ENCODE measurements around the gene LMO2.

LMO2 gene

GRCh38 chr11:33863418-33864172, 28.3 kb downstream of the LMO2 start:
- Histone ChIP-seq H3K36me3 (ENCODE audit: control insufficient read depth, insufficient read depth, low read length) (no peaks in the 10 kb centered on the region; the same call in 1 of the 2 replicates), H3K4me3 (replicated peaks; ENCODE audit: low read depth, low read length) (no peak overlapping the region), H3K27me3 (replicated peaks; ENCODE audit: control insufficient read depth, insufficient read depth, low read length) (no peaks in the 10 kb centered on the region)
- TF ChIP-seq CTCF (IDR thresholded peaks at IDR 0.05; ENCODE audit: insufficient read depth, low read length, poor library complexity, severe bottlenecking), result peak; percentile 3
- no peak for DNase-seq (ENCODE audit: extremely low read depth, insufficient read length)

GRCh38 chr11:33861941-33862589, 29.8 kb downstream of the LMO2 start:
- no peaks in the 10 kb centered on the region; the same call in 1 of the 2 replicates for H3K36me3 ChIP-seq (ENCODE audit: control insufficient read depth, insufficient read depth, low read length)
- no peak for DNase-seq (ENCODE audit: extremely low read depth, insufficient read length)
- H3K27me3 ChIP-seq (replicated peaks; ENCODE audit: control insufficient read depth, insufficient read depth, low read length), result no peaks in the 10 kb centered on the region
- no peak overlapping the region for H3K4me3 ChIP-seq (replicated peaks; ENCODE audit: low read depth, low read length)
- no peak for TF ChIP-seq CTCF (IDR thresholded peaks at IDR 0.05; ENCODE audit: insufficient read depth, low read length, poor library complexity, severe bottlenecking)

GRCh38 chr11:33861386-33861785, 30.5 kb downstream of the LMO2 start:
- no peak for DNase-seq (ENCODE audit: extremely low read depth, insufficient read length)
- no peak overlapping the region for H3K4me3 ChIP-seq (replicated peaks; ENCODE audit: low read depth, low read length)
- TF ChIP-seq CTCF (IDR thresholded peaks at IDR 0.05; ENCODE audit: insufficient read depth, low read length, poor library complexity, severe bottlenecking), result no peak
- no peaks in the 10 kb centered on the region for H3K27me3 ChIP-seq (replicated peaks; ENCODE audit: control insufficient read depth, insufficient read depth, low read length)
- no peaks in the 10 kb centered on the region; the same call in 1 of the 2 replicates for H3K36me3 ChIP-seq (ENCODE audit: control insufficient read depth, insufficient read depth, low read length)

GRCh38 chr11:33860926-33861325, 30.9 kb downstream of the LMO2 start:
- Histone ChIP-seq H3K36me3 (ENCODE audit: control insufficient read depth, insufficient read depth, low read length) (no peaks in the 10 kb centered on the region; the same call in 1 of the 2 replicates), H3K4me3 (replicated peaks; ENCODE audit: low read depth, low read length) (no peak overlapping the region), H3K27me3 (replicated peaks; ENCODE audit: control insufficient read depth, insufficient read depth, low read length) (no peaks in the 10 kb centered on the region)
- no peak for DNase-seq (ENCODE audit: extremely low read depth, insufficient read length)
- TF ChIP-seq CTCF (IDR thresholded peaks at IDR 0.05; ENCODE audit: insufficient read depth, low read length, poor library complexity, severe bottlenecking), result no peak

- DNase-seq (ENCODE audit: extremely low read depth, insufficient read length), result no peak
- no peak for TF ChIP-seq CTCF (IDR thresholded peaks at IDR 0.05; ENCODE audit: insufficient read depth, low read length, poor library complexity, severe bottlenecking)
- no peak overlapping the region for H3K4me3 ChIP-seq (replicated peaks; ENCODE audit: low read depth, low read length)
- no peaks in the 10 kb centered on the region for H3K27me3 ChIP-seq (replicated peaks; ENCODE audit: control insufficient read depth, insufficient read depth, low read length)
- no peaks in the 10 kb centered on the region; the same call in 1 of the 2 replicates for H3K36me3 ChIP-seq (ENCODE audit: control insufficient read depth, insufficient read depth, low read length)
Measured at GRCh38 chr11:33859306-33859705, 32.6 kb downstream of the LMO2 start.

Measured in GM06990 (cell line).